Upper lobe of left lung (tissue), 4 donors: ENCODE data around the gene PON3.

Source experiments
- POLR2AphosphoS5 ChIP-seq, 2 donors: sonication (generic); formaldehyde crosslinking; IDR thresholded peaks; one replicate each; pipeline ENCODE4 v1.5.1; 2017; ENCODE audit warnings: antibody characterized with exemption in 2 of 2
- TF ChIP-seq, protein P1 (sequence below), 6 experiments: fragments of 450-650 bp in 4 of 6; fragments of 200-600 bp in 2 of 6; sonication (generic) in 2 of 6; IDR thresholded peaks; one replicate each; pipeline ENCODE4 v1.5.1; 2016 to 2019; ENCODE audit warnings: antibody characterized with exemption in 6 of 6

DNA sequence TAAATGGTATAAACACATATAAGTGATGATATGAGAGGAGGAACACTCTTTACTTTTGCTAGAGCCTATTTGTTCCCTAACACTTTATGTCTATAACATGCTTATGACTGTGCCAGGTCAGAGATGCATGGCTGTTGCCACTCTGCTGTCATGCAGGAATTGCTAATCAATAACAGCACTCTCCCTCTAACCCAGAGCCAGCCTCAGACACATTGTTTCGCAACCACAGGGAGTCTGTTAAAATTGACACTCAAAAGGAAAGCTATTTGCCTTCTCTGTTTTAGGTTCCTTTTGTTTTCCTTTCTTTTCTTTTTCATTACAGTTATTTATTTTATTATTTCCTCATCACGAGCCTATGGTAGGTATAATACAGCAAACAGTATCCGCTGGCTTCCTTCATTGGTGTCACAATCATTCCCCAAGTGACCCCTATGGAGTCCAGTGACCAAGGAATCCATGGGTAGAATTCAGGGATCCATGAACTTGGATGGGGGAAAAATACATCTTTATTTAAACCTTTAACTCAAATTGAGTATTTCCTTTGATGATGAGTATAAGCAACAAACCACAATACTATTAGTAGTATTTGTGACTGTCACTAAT lies 31.8 kb upstream of the PON3 start:
- TF ChIP-seq, protein P1, sequence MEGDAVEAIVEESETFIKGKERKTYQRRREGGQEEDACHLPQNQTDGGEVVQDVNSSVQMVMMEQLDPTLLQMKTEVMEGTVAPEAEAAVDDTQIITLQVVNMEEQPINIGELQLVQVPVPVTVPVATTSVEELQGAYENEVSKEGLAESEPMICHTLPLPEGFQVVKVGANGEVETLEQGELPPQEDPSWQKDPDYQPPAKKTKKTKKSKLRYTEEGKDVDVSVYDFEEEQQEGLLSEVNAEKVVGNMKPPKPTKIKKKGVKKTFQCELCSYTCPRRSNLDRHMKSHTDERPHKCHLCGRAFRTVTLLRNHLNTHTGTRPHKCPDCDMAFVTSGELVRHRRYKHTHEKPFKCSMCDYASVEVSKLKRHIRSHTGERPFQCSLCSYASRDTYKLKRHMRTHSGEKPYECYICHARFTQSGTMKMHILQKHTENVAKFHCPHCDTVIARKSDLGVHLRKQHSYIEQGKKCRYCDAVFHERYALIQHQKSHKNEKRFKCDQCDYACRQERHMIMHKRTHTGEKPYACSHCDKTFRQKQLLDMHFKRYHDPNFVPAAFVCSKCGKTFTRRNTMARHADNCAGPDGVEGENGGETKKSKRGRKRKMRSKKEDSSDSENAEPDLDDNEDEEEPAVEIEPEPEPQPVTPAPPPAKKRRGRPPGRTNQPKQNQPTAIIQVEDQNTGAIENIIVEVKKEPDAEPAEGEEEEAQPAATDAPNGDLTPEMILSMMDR (IDR thresholded peaks at IDR 0.05): no peak
- no peak for TF ChIP-seq POLR2AphosphoS5 (IDR thresholded peaks at IDR 0.05)
